ENCODE results near the gene ABCA13. TPM values are rescaled to one million over a fixed set of nuclear protein-coding genes. Genes with fewer than 3 reads are reported as not detected.
A peak's percentile ranks its signal among the peaks of the same experiment; 100 is the strongest.

ABCA13 gene
- total and polyA plus RNA-seq, 2 donors (not counting 3 experiments of a cell fraction or from before 2014, with no cell fraction given): 0.01 to 0.11 TPM

GRCh38 chr7:48249166-48249565 is 77.9 kb downstream of the ABCA13 start:
- peak; percentile 5 for DNase-seq (ENCODE audit: low read depth, low spot score)
- Histone ChIP-seq H3K4me2 (ENCODE audit: insufficient read depth, low read length) (no peak overlapping the region), H3K36me3 (ENCODE audit: control insufficient read depth in 2 of 2, extremely low read depth in 1 of 2, insufficient read depth in 2 of 2, low read length in 2 of 2) (no peaks in the 10 kb centered on the region), H3K9me1 (replicated peaks; ENCODE audit: control insufficient read depth, extremely low read depth, insufficient read depth, low read length) (no peaks in the 10 kb centered on the region), H3K4me3 (replicated peaks in 1 of 3; ENCODE audit: insufficient read depth in 1 of 3, low read depth in 1 of 3, low read length in 3 of 3) (no peak overlapping the region), H4K20me1 (replicated peaks; ENCODE audit: control insufficient read depth, extremely low read depth, insufficient read depth, low read length) (no peaks in the 10 kb centered on the region), H2AFZ (ENCODE audit: low read depth, low read length) (no peak overlapping the region), H3K4me1 (ENCODE audit: control insufficient read depth, extremely low read depth, insufficient read depth, low read length) (peaks cover 49% of the 10 kb centered on the region), H3K79me2 (ENCODE audit: control insufficient read depth, insufficient read depth, low read length) (no peaks in the 10 kb centered on the region), H3K27ac (ENCODE audit: insufficient read depth, low read depth, low read length) (no peak overlapping the region), H3K27me3 (ENCODE audit: control insufficient read depth in 2 of 2, insufficient read depth in 2 of 2, low read length in 2 of 2) (no peaks in the 10 kb centered on the region), H3K9me3 (replicated peaks; ENCODE audit: control insufficient read depth, insufficient read depth, low read length) (no peaks in the 10 kb centered on the region), H3K9ac (replicated peaks; ENCODE audit: extremely low read depth, insufficient read depth, low read length) (no peak overlapping the region)
- intact Hi-C loops (cut with micrococcal nuclease) (no loop called here), dilution Hi-C loops (cut with MboI; ENCODE audit: extremely low pct_ligation_motif_present, low sequenced_read_pairs) (no loop called here)
- POLR2A ChIA-PET: no interaction called here
- no TSS peak for BruUV-seq (replicated peaks)
- no peak for FAIRE-seq
- TF ChIP-seq JUN (IDR thresholded peaks at IDR 0.05; ENCODE audit: borderline replicate concordance, insufficient read depth, insufficient read length, low read depth) (no peak), FOS (IDR thresholded peaks at IDR 0.05; ENCODE audit: borderline replicate concordance, insufficient read depth, low read length) (no peak), MYC (IDR thresholded peaks at IDR 0.05; ENCODE audit: low read depth, low read length) (no peak), GATA2 (IDR thresholded peaks at IDR 0.05; ENCODE audit: insufficient read depth, insufficient read length, low read depth, low read length) (no peak), CTCF (IDR thresholded peaks at IDR 0.05; ENCODE audit: extremely low read depth in 1 of 2, insufficient read depth in 1 of 2, low read depth in 1 of 2, low read length in 2 of 2) (no peak), EZH2 (IDR thresholded peaks at IDR 0.05; ENCODE audit: borderline replicate concordance, low read depth, low read length, severe bottlenecking) (no peak), MAX (IDR thresholded peaks at IDR 0.05; ENCODE audit: insufficient read depth, insufficient read length) (no peak), POLR2AphosphoS5 (IDR thresholded peaks at IDR 0.05; ENCODE audit: insufficient read depth, low read depth, low read length) (no peak), POLR2A (IDR thresholded peaks at IDR 0.05; ENCODE audit: low read depth, low read length) (no peak)
- CTCF ChIA-PET: no interaction called here
